HG03571 (cell line): Measurements from ENCODE around the gene PAK5.

ENCODE experiments used
- ATAC-seq: cut with Tn5 transposase; IDR thresholded peaks from one replicate; pipeline ENCODE4 v1.9.1; 2021; ENCODE audit not compliant: unreplicated experiment

Gene PAK5

GRCh38 chr20:9501473-9501872, 337.4 kb downstream of the PAK5 start:
- ATAC-seq, result no peak

GRCh38 chr20:9500121-9500520, 338.8 kb downstream of the PAK5 start:
- ATAC-seq, result no peak

GRCh38 chr20:9499126-9499899, 339.6 kb downstream of the PAK5 start:
- no peak for ATAC-seq

- no peak for ATAC-seq
These were observed 340.6 kb downstream of the PAK5 start for GRCh38 chr20:9498322-9498721.

GRCh38 chr20:9496155-9496554, 342.7 kb downstream of the PAK5 start:
- ATAC-seq, result no peak

GRCh38 chr20:9495701-9496100, 343.2 kb downstream of the PAK5 start:
- no peak for ATAC-seq

- ATAC-seq, result no peak
These were observed 345.1 kb downstream of the PAK5 start for GRCh38 chr20:9493803-9494202.

GRCh38 chr20:9492067-9492466, 346.8 kb downstream of the PAK5 start:
- no peak for ATAC-seq

- ATAC-seq, result no peak
These were observed 347.6 kb downstream of the PAK5 start for GRCh38 chr20:9491324-9491723.

- ATAC-seq, result no peak
These were observed 348.2 kb downstream of the PAK5 start for GRCh38 chr20:9490631-9491030.

- no peak for ATAC-seq
These were observed 348.7 kb downstream of the PAK5 start for GRCh38 chr20:9490161-9490560.

- ATAC-seq, result no peak
These were observed 350.8 kb downstream of the PAK5 start for GRCh38 chr20:9488063-9488462.
